GM21360 (cell line): ENCODE measurements around the gene CCDC170.
"Not testable (repeated sequence)": the region's sequence is repeated elsewhere in the genome, so short reads cannot be mapped to it uniquely, and the experiment has no call there.

Experiments
- ATAC-seq: cut with Tn5 transposase; IDR thresholded peaks from one replicate; pipeline ENCODE4 v1.9.1; 2021; ENCODE audit warnings: mild to moderate bottlenecking, moderate library complexity; ENCODE audit not compliant: unreplicated experiment

Gene CCDC170

GRCh38 chr6:151544884-151545283, 51.1 kb downstream of the CCDC170 start:
- not testable (repeated sequence) for ATAC-seq

- ATAC-seq = no peak
These were observed 53.3 kb downstream of the CCDC170 start for GRCh38 chr6:151546941-151547659.

DNA sequence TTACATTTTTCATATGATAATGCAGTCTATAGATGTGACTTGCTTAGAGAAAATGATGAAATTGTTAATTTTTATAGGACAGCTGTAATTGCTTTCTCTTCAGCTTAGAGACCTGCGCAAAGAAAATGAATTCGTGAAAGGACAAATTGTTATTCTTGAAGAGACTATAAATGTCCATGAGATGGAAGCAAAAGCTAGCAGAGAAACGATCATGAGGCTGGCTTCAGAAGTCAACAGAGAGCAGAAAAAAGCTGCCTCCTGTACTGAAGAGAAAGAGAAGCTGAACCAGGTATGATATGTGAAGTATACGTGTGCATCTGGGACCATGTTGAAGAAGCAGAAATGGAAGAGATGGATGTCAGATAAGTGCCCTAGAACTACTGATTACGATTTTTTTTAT, 54.4 kb downstream of the CCDC170 start:
- ATAC-seq = no peak

GRCh38 chr6:151549790-151550189, 56.0 kb downstream of the CCDC170 start:
- ATAC-seq = no peak

GRCh38 chr6:151550618-151551017, 56.8 kb downstream of the CCDC170 start:
- no peak for ATAC-seq

DNA sequence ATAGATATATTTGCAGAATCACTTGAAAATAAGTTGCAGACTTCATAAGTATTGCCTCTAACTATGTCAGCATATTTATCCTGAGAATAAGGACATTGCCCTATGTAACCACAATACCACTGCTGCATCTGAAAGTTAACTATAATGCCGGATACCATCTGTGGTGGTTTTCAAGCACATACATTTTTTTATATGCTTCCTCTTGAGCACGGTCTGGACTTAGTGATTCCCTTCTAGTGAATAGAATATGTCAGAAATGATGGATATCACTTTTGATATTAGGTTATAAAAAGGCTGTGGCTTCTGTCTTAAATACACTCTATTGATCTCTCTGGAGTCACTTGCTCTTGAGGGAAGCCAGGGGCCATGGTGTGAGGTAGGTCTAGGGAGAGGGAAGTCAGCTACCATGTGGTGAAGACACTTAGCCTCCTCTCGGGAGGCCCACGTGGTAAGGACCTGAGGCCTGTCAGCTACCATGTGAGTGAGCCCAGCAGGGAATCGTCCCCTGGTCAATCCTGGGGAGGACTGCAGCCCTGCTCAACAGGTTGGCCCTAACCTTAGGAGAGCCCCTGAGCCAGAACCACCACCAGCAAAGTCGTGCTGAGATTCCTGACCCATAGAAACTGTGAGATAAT, 57.5 kb downstream of the CCDC170 start:
- no peak for ATAC-seq

DNA sequence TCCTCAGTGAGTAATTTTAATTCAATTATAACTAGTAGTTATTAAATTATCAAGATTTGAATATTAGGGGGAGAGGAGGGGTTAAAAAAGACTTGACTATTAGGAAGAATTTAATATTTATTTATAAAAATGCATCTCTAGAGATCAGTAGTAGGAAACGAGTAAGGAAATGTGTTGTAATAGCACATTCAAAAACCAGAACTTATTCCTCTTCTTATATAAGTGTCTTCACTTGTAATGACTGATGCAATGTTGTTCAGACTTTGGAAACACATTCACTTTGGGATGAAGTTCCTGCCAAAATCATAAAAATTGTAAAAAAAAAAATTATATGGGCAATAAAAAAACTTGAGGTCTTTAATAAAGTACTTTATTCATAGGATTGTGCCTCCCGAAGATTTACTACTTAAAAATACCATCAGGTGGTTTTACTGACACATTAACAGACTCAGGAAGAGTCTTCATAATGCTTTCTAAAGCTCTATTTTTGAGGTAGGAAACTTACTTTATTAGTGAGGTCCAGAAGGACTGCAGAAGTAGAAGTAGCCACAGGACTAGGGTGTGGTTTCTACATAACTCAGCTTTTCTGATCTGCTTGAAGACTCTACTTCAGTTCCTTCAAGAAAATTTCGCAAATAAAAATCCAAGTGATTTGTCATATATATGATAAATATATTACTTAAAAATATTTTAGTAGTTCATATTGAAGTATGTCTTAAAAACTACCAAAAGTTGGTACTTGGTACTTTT, 59.8 kb downstream of the CCDC170 start:
- no peak for ATAC-seq

DNA sequence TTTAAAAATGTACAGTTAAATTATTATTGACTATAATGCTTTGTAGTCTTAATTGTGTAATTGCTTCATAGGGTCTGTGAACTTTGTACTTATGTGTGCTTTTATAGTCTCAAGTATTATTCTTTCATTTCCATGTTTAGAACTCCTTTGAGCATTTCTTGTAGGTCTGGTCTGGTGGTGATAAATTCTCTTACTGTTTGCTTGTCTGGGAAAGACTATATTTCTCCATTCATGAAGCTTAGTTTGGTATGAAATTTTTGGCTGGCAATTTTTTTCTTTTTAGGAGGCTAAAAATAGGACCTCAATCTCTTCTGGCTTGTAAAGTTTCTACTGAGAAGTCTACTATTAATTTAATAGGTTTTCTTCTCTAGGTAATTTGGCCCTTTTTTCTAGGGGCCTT, 67.4 kb downstream of the CCDC170 start:
- ATAC-seq = no peak

GRCh38 chr6:151564654-151565053, 70.8 kb downstream of the CCDC170 start:
- ATAC-seq = no peak

DNA sequence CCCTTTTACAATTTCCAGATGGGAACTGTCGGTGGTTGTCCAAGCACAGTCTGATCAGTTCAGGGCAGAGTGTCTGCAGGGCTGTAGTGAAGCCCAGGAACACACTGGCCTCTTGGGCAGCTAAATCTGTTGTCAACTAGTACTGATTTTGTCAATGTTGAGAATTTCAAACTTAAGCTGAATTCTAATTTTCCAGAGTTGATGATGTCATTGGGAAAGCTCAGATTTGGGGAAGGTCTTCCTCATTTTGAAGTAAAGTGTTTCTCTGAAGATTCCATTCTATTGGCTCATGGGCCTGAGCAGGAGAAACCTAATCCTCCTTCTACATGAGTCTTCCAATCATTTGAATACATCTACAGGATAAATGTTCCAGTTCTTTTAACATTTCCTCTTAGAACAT, 72.1 kb downstream of the CCDC170 start:
- ATAC-seq = no peak

DNA sequence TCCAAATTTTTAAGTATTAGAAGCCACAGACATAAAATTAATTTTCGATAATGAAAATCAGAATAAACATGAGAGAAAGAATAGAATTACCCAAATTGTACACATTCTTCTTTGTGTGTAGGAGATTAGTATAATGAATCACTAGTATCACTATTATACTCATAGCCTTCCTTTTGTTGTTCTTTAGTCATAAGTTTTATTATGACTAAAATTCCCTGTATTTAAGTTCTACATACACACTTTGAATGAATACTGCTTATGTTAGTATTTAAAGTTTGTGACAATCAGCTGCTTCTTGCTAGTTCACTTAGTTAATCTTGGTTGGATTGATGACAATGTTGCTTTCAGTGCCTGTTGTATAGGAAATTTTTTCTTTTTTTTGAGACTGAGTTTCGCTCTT, 72.7 kb downstream of the CCDC170 start:
- no peak for ATAC-seq

- no peak for ATAC-seq
These were observed 82.8 kb downstream of the CCDC170 start for GRCh38 chr6:151576633-151577032.

DNA sequence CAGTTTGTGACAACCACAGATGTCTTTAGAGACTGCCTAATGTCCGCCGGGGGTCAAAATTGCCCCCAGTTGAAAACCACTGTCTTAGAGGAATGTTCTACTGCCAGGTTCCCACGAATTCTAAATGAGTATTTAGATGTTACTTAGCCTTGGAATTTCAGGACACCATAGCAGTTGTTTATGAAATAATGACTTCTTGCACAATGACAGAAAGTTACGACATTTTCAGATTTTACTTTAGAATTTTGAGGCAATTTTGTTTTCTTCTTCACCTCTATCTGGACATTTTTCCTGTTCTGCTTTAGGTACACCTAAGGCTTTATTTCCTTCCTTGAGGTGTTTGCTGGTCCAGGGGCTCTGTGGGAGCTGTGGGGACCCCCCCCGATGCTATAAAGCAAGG, 83.4 kb downstream of the CCDC170 start:
- ATAC-seq = no peak

GRCh38 chr6:151585741-151586140, 91.9 kb downstream of the CCDC170 start:
- ATAC-seq = no peak

DNA sequence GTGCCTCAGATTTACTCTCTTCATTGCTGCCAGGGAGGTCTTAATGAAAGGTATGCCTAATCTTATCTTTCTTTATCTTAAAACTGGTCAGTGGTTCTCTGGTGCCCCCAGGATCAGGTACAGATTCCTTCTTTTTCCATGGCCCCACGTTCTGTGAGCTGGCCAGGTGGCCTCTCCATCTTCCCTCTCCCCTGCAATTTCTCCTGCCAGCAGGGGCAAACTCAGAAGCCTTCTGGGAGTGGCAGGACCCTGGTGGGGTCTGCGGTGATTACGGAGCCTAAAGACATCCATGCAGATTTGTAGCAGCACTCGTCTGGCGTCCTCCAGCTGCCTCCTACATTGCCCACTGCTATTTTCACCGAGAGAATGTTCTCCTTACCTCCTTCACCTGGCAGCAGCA, 95.8 kb downstream of the CCDC170 start:
- no peak for ATAC-seq

- no peak for ATAC-seq
These were observed 96.9 kb downstream of the CCDC170 start for GRCh38 chr6:151590742-151591141.

GRCh38 chr6:151592449-151593159, 98.8 kb downstream of the CCDC170 start:
- no peak for ATAC-seq

GRCh38 chr6:151609146-151609902, 115.5 kb downstream of the CCDC170 start:
- ATAC-seq = no peak

- no peak for ATAC-seq
These were observed 116.5 kb downstream of the CCDC170 start for GRCh38 chr6:151610326-151610725.

- no peak for ATAC-seq
These were observed 120.8 kb downstream of the CCDC170 start for GRCh38 chr6:151614630-151615029.

DNA sequence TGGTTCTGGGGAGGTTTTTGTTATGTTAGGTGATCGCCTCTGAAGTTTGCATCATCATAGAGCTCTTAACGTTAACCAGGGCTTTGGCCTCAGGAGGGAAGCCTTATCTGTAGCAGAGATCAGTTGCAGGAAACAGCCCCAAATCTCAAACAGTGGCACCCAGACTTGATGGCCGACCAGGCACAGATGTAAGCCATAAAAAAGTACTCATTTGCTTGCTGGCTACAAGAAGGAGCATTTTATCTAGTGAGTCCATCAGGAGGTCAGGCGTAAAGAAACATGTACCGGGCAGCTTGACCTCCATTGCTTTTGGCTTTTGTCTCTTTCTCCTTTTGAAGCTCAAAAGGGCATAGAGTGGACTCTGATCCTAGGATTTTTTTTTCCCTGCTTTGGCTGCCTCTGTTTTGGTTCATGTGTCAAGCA, 122.3 kb downstream of the CCDC170 start:
- no peak for ATAC-seq
